Upper lobe of left lung (tissue), 6 donors: ENCODE measurements around the gene NTPCR. TPM values are rescaled to one million over a fixed set of nuclear protein-coding genes. Genes with fewer than 3 reads are reported as not detected.

Source experiments
- ATAC-seq, 2 donors: fragments of 200-7000 bp; cut with Tn5 transposase; one replicate each; pipeline ENCODE4 v1.9.1; 2022; ENCODE audit warnings: mild to moderate bottlenecking in 2 of 2, moderate library complexity in 2 of 2; ENCODE audit not compliant: low FRiP score in 2 of 2
- DNase-seq, 2 donors: peaks; one replicate each; pipeline ENCODE4 v3.0.0-alpha.2; 2019 to 2020
- H3K27ac ChIP-seq, 4 donors: fragments of 200-600 bp; sonication (generic); one replicate each; pipeline ENCODE4 v1.5.1; 2016 to 2019
- H3K27me3 ChIP-seq, 4 donors: fragments of 200-600 bp; sonication (generic); one replicate each; pipeline ENCODE4 v1.5.1; 2017 to 2019
- H3K36me3 ChIP-seq, 4 donors: fragments of 200-600 bp; sonication (generic); one replicate each; pipeline ENCODE4 v1.5.1; 2016 to 2019
- H3K4me1 ChIP-seq, 4 donors: fragments of 200-600 bp; sonication (generic); one replicate each; pipeline ENCODE4 v1.5.1; 2018 to 2019
- H3K4me3 ChIP-seq, 4 donors: fragments of 200-600 bp; sonication (generic); one replicate each; pipeline ENCODE4 v1.5.1; 2017 to 2019; ENCODE audit warnings: mild to moderate bottlenecking in 2 of 4, moderate library complexity in 1 of 4
- H3K9me3 ChIP-seq, 4 donors: fragments of 200-600 bp; sonication (generic); one replicate each; pipeline ENCODE4 v1.5.1; 2018 to 2019
- EP300 ChIP-seq, 4 donors: sonication (generic); formaldehyde crosslinking; IDR thresholded peaks; one replicate each; pipeline ENCODE4 v1.5.1; 2017; ENCODE audit warnings: antibody characterized with exemption in 4 of 4, control low read depth in 2 of 4
- POLR2A ChIP-seq, 4 donors: fragments of 450-650 bp; IDR thresholded peaks; one replicate each; pipeline ENCODE4 v1.5.1; 2016 to 2017; ENCODE audit warnings: antibody characterized with exemption in 4 of 4, mild to moderate bottlenecking in 2 of 4
- POLR2AphosphoS5 ChIP-seq, 2 donors: sonication (generic); formaldehyde crosslinking; IDR thresholded peaks; one replicate each; pipeline ENCODE4 v1.5.1; 2017; ENCODE audit warnings: antibody characterized with exemption in 2 of 2
- WGBS, 2 donors: methylation state at CpG; one replicate each; pipeline ENCODE4 v1.1.5; 2017 to 2018; 5-methylcytosine and 5-hydroxymethylcytosine counted together
- total RNA-seq, 6 donors: library from RNA; depleted of rRNA in 4 of 6; stranded (reverse); fragments of >200 nt in 4 of 6; gene quantifications; one replicate each; pipeline versions ENCODE4 v1.1.0 to v1.2.1, GENCODE V29; 2016 to 2021
- TF ChIP-seq, protein P1 (sequence below), 6 experiments: fragments of 450-650 bp in 4 of 6; fragments of 200-600 bp in 2 of 6; sonication (generic) in 2 of 6; IDR thresholded peaks; one replicate each; pipeline ENCODE4 v1.5.1; 2016 to 2019; ENCODE audit warnings: antibody characterized with exemption in 6 of 6
- donor health status: DM: no; HTN: no; CAD: no; lungs with moderate emphysema.
- donor health status: DM: no; HTN: yes; CAD: no; lungs with severe emphysema.

The NTPCR gene
- total RNA-seq, 6 donors from 2014 or later, result 15.2 to 35.5 (median 21.2) TPM

- Histone ChIP-seq H3K9me3 (peaks cover 0 to 6% (median 1%) of the 10 kb centered on the region in 4 donors), H3K36me3 (peaks cover 0 to 46% (median 17%) of the 10 kb centered on the region in 4 donors), H3K4me3 (no peak overlapping the region), H3K4me1 (peaks cover 3 to 12% (median 7%) of the 10 kb centered on the region in 4 donors), H3K27me3 (no peaks in the 10 kb centered on the region), H3K27ac (no peak overlapping the region)
- DNase-seq (no peak), ATAC-seq (no peak)
- TF ChIP-seq POLR2A (IDR thresholded peaks at IDR 0.05), result no peak
- TF ChIP-seq EP300 (IDR thresholded peaks at IDR 0.05), result no peak
- no peak for TF ChIP-seq POLR2AphosphoS5 (IDR thresholded peaks at IDR 0.05)
- TF ChIP-seq, protein P1, sequence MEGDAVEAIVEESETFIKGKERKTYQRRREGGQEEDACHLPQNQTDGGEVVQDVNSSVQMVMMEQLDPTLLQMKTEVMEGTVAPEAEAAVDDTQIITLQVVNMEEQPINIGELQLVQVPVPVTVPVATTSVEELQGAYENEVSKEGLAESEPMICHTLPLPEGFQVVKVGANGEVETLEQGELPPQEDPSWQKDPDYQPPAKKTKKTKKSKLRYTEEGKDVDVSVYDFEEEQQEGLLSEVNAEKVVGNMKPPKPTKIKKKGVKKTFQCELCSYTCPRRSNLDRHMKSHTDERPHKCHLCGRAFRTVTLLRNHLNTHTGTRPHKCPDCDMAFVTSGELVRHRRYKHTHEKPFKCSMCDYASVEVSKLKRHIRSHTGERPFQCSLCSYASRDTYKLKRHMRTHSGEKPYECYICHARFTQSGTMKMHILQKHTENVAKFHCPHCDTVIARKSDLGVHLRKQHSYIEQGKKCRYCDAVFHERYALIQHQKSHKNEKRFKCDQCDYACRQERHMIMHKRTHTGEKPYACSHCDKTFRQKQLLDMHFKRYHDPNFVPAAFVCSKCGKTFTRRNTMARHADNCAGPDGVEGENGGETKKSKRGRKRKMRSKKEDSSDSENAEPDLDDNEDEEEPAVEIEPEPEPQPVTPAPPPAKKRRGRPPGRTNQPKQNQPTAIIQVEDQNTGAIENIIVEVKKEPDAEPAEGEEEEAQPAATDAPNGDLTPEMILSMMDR (IDR thresholded peaks at IDR 0.05), result no peak
- WGBS, 2 donors, result 87 to 91% methylated on average over 5 of the region's 5 CpGs
These were observed 19.4 kb downstream of the NTPCR start for GRCh38 chr1:232969799-232970198.

DNA sequence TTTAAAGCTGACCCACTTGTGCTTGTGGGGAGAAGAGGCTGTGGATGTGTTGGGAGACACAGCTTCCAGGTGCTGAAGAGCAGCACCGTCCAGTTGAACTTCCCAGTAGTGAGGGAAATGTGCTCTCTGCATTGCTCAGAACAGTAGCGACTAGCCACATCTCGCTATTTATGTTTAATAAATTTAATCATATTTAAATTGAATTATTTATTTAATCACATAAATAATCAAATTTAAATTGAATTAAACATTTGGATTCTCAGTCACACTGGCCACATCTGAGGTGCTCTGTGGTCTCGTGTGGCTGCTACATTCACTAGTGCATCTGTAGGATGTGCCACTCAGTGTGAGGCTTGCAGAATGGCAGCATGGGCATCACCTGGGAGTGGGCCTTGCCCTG, 20.1 kb downstream of the NTPCR start:
- 88 to 96% methylated on average over 4 of the region's 4 CpGs for WGBS, 2 donors
- Histone ChIP-seq H3K4me3 (no peak overlapping the region), H3K36me3 (peaks cover 0 to 46% (median 17%) of the 10 kb centered on the region in 4 donors), H3K4me1 (peaks cover 4 to 12% (median 9%) of the 10 kb centered on the region in 4 donors), H3K27me3 (no peaks in the 10 kb centered on the region), H3K27ac (no peak overlapping the region), H3K9me3 (peaks cover 0 to 6% (median 1%) of the 10 kb centered on the region in 4 donors)
- no peak for ATAC-seq
- no peak for DNase-seq
- no peak for TF ChIP-seq POLR2A (IDR thresholded peaks at IDR 0.05)
- no peak for TF ChIP-seq EP300 (IDR thresholded peaks at IDR 0.05)
- no peak for TF ChIP-seq POLR2AphosphoS5 (IDR thresholded peaks at IDR 0.05)
- TF ChIP-seq, protein P1 (IDR thresholded peaks at IDR 0.05), result no peak

DNA sequence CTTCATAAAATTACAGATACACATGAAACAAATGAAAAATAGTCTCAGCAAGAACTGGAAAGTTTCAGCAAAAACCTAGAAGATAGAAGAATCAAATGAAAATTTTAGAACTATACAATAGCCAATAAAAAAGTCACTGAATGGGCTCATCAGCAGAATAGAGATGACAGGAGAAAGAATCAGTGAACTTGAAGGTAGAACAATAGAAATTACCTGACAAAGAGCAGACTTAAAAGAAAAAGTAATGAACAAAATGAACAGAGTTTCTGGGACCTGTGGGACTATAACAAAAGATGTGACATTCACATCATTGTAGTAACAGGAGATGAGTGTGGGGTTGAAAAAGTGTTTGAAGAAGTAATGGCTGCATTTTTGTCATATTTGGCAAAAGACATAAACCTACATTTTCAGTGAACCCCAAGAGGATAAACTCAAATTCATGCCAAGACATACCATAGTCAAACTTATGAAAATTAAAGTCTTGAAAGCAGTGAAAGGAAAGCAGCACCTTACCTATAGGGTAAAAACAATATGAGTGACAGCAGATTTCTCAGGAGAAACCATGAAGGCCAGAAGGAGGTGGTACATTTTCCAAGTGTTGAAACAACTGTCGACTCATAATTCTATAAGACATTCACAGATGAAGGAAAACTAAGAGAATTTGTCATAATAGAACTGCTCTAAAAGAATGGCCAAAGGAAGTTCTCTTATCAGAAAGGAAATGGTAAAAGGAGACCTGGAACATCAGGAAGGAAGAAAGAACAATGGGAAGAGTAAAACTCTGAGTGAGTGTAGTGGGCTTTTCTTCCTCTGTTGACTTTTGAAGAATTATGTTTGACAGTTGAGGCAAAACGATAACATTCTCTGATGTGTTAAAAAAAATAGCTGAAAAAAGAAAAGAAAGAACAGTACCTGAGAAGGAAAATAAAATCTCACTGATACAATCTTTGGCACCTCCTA, 23.5 kb downstream of the NTPCR start:
- ATAC-seq (no peak), DNase-seq (no peak)
- peaks cover 0 to 41% (median 17%) of the 10 kb centered on the region in 4 donors for H3K36me3 ChIP-seq
- H3K4me3 ChIP-seq, result no peak overlapping the region
- no peaks in the 10 kb centered on the region for H3K27me3 ChIP-seq
- H3K9me3 ChIP-seq, result peaks cover 0 to 6% (median 1%) of the 10 kb centered on the region in 4 donors
- TF ChIP-seq POLR2A (IDR thresholded peaks at IDR 0.05) (no peak), EP300 (IDR thresholded peaks at IDR 0.05) (no peak), POLR2AphosphoS5 (IDR thresholded peaks at IDR 0.05) (no peak)
- TF ChIP-seq, protein P1 (IDR thresholded peaks at IDR 0.05), result no peak
- WGBS, 2 donors, result 66 to 70% methylated on average over 2 of the region's 2 CpGs
- H3K27ac ChIP-seq, result no peak overlapping the region
- peaks cover 9 to 17% (median 13%) of the 10 kb centered on the region in 4 donors for H3K4me1 ChIP-seq

- WGBS, 2 donors, result 75 to 87% methylated on average over 3 of the region's 3 CpGs
- Histone ChIP-seq H3K36me3 (peaks cover 0 to 36% (median 17%) of the 10 kb centered on the region in 4 donors), H3K27me3 (no peaks in the 10 kb centered on the region), H3K9me3 (peaks cover 0 to 6% (median 1%) of the 10 kb centered on the region in 4 donors), H3K4me3 (no peak overlapping the region), H3K4me1 (peaks cover 12 to 20% (median 14%) of the 10 kb centered on the region in 4 donors), H3K27ac (peak overlapping the region in 1 of 4 donors; percentile 4)
- ATAC-seq (no peak), DNase-seq (no peak)
- TF ChIP-seq POLR2A (IDR thresholded peaks at IDR 0.05) (no peak), POLR2AphosphoS5 (IDR thresholded peaks at IDR 0.05) (peak in 1 of 2 donors; percentile 30)
These were observed 24.6 kb downstream of the NTPCR start for GRCh38 chr1:232974971-232975370.

DNA sequence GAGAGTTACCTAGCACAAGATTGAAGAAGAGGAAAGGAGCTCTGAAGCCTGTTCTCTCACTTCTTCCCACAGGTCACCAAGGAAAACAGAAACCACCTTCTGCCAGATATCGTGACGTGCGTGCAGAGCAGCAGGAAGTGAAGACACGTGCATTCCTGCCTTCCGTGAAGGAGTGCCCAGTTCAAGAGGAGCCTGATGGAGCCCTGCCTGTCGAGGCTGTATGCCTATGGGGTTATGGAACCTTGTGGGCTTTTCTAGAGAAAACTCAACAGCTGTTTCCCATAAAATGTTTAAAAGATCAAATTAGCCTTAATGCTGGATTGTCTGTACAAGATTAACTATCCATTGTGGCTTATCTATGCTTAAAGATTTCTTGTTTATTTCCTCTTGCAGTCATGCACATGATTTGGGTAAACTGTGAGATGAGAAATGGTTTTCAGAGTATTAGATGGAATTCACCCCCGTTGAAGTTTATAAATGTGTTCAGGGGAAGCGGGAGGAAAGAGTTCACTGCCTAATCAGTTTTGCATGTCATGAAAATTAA, 27.8 kb downstream of the NTPCR start:
- Histone ChIP-seq H3K36me3 (peaks cover 0 to 9% (median 0%) of the 10 kb centered on the region in 4 donors), H3K27me3 (no peaks in the 10 kb centered on the region), H3K9me3 (peaks cover 0 to 6% (median 1%) of the 10 kb centered on the region in 4 donors), H3K4me1 (peaks cover 12 to 20% (median 14%) of the 10 kb centered on the region in 4 donors), H3K27ac (peak overlapping the region in 2 of 4 donors; percentile 31 to 58), H3K4me3 (no peak overlapping the region)
- 25 to 35% methylated on average over 8 of the region's 8 CpGs for WGBS, 2 donors
- DNase-seq, result no peak
- peak in 1 of 2 donors; percentile 9 for ATAC-seq
- TF ChIP-seq POLR2A (IDR thresholded peaks at IDR 0.05) (no peak), POLR2AphosphoS5 (IDR thresholded peaks at IDR 0.05) (no peak), EP300 (IDR thresholded peaks at IDR 0.05) (peak in 1 of 4 donors; percentile 51)
- TF ChIP-seq, protein P1 (IDR thresholded peaks at IDR 0.05), result no peak
